ENCODE data around the gene GRWD1. TPM values are rescaled to one million over a fixed set of nuclear protein-coding genes. Genes with fewer than 3 reads are reported as not detected.

Gene GRWD1
- total RNA-seq, 1 donor from 2014 or later: 25.8 TPM

- H3K4me3 ChIP-seq: peak within 1 kb of the TSS; percentile 99
- no peaks in the 10 kb centered on the region for H3K9me3 ChIP-seq
- intact Hi-C loops (cut with DNase I): no loop called here
- DNase-seq (peak; percentile 91), ATAC-seq (peak; percentile 84 to 87)
- peak within 1 kb of the TSS; percentile 99 for H3K27ac ChIP-seq
- H3K27me3 ChIP-seq (ENCODE audit: low read depth): no peaks in the 10 kb centered on the region
- TF ChIP-seq, protein P1, sequence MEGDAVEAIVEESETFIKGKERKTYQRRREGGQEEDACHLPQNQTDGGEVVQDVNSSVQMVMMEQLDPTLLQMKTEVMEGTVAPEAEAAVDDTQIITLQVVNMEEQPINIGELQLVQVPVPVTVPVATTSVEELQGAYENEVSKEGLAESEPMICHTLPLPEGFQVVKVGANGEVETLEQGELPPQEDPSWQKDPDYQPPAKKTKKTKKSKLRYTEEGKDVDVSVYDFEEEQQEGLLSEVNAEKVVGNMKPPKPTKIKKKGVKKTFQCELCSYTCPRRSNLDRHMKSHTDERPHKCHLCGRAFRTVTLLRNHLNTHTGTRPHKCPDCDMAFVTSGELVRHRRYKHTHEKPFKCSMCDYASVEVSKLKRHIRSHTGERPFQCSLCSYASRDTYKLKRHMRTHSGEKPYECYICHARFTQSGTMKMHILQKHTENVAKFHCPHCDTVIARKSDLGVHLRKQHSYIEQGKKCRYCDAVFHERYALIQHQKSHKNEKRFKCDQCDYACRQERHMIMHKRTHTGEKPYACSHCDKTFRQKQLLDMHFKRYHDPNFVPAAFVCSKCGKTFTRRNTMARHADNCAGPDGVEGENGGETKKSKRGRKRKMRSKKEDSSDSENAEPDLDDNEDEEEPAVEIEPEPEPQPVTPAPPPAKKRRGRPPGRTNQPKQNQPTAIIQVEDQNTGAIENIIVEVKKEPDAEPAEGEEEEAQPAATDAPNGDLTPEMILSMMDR (IDR thresholded peaks at IDR 0.05): no peak
- H3K4me1 ChIP-seq: peaks cover 30% of the 10 kb centered on the region
- peaks cover 44% of the 10 kb centered on the region for H3K36me3 ChIP-seq
Measured at GRCh38 chr19:48469289-48469881, 23.6 kb downstream of the GRWD1 start, which contains the start of gene CYTH2. Gene CYTH2 (plus strand): TSS chr19:48469369. CDS start chr19:48469508, 139 bp downstream.

DNA sequence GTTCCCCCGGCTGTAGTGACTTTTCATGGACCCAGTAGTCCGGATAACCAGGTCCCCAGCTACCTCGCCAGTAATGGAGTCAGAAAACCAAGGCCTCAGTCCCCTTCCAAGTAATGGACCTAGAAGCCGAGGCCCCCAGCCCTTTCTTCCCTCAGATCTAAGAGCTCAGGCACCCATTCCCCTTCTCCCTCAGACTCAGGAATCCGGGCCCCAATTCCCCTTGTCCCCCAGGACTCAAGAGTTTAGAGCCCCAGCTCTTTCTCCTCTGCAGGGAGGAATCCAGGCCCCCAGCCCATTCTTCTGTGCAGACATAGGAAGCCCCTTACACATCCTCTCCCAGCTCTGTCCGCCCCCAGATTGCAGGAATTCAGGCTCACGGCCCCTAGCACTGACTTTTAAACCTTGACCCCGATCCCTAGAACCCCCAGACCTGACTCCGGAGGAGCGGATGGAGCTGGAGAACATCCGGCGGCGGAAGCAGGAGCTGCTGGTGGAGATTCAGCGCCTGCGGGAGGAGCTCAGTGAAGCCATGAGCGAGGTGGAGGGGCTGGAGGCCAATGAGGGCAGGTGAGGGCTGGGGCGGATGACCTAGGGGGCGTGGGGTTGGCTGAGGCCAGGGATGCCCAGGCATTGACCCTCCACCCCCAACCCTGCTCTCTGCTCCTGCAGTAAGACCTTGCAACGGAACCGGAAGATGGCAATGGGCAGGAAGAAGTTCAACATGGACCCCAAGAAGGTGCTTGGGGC, 24.3 kb downstream of the GRWD1 start:
- Histone ChIP-seq H3K4me1 (peaks cover 30% of the 10 kb centered on the region), H3K27me3 (ENCODE audit: low read depth) (no peaks in the 10 kb centered on the region), H3K36me3 (peaks cover 51% of the 10 kb centered on the region), H3K27ac (peak overlapping the region; percentile 99), H3K4me3 (peak overlapping the region; percentile 99), H3K9me3 (no peaks in the 10 kb centered on the region)
- intact Hi-C loops (cut with DNase I): no loop called here
- no peak for DNase-seq
- no peak for ATAC-seq
- TF ChIP-seq, protein P1 (IDR thresholded peaks at IDR 0.05): no peak

- TF ChIP-seq, protein P1 (IDR thresholded peaks at IDR 0.05): no peak
- Histone ChIP-seq H3K27ac (no peak overlapping the region), H3K36me3 (peaks cover 58% of the 10 kb centered on the region), H3K27me3 (ENCODE audit: low read depth) (no peaks in the 10 kb centered on the region), H3K4me3 (peak overlapping the region; percentile 99), H3K9me3 (no peaks in the 10 kb centered on the region), H3K4me1 (peaks cover 30% of the 10 kb centered on the region)
- intact Hi-C loops (cut with DNase I): no loop called here
- DNase-seq (no peak), ATAC-seq (no peak)
Measured at GRCh38 chr19:48470856-48471255, 25.1 kb downstream of the GRWD1 start.

GRCh38 chr19:48471836-48472235, 26.1 kb downstream of the GRWD1 start:
- Histone ChIP-seq H3K4me3 (no peak overlapping the region), H3K27me3 (ENCODE audit: low read depth) (no peaks in the 10 kb centered on the region), H3K4me1 (peaks cover 30% of the 10 kb centered on the region), H3K27ac (no peak overlapping the region), H3K36me3 (peaks cover 68% of the 10 kb centered on the region), H3K9me3 (no peaks in the 10 kb centered on the region)
- ATAC-seq (no peak), DNase-seq (no peak)
- intact Hi-C loops (cut with DNase I): no loop called here
- TF ChIP-seq, protein P1 (IDR thresholded peaks at IDR 0.05): no peak

DNA sequence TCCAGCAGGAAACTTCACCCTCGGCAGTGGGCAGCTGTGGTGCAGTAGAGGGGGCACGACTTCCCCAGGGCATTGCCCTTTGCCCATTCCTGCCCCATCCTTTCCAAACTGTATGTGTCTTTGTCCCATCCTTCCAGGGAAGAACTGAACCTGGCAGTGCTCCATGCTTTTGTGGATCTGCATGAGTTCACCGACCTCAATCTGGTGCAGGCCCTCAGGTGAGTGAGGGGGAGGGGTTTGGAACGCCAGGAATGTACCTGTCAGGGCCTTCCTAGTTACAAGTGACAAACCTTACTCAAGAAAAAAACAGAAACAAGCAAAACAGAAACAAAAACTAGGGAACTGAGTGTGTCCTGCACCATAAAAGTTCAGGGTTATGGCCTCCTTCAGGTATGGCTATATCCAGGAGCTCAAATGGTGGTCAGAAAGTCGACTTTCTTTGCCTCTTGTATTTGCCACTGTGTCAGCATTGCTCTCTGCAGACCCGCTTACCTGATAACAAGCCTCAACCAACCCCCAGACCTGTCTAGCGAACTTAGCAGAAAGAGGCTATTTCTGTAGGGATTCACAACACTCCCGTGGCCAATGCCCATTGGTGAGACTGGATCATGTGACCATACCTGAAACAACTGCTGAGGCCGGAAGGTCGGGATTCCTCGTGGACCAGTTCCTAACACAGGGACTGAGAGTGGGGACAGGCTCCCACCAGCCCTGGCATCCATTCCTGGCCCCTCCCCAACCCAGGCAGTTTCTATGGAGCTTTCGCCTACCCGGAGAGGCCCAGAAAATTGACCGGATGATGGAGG, 27.6 kb downstream of the GRWD1 start:
- ATAC-seq: no peak

More for the DNA sequence above, 27.6 kb downstream of the GRWD1 start:
- Histone ChIP-seq H3K36me3 (peaks cover 83% of the 10 kb centered on the region), H3K27me3 (ENCODE audit: low read depth) (no peaks in the 10 kb centered on the region), H3K9me3 (no peaks in the 10 kb centered on the region), H3K4me1 (peaks cover 26% of the 10 kb centered on the region), H3K27ac (no peak overlapping the region), H3K4me3 (no peak overlapping the region)
- intact Hi-C loops (cut with DNase I): no loop called here
- DNase-seq: no peak
- TF ChIP-seq, protein P1 (IDR thresholded peaks at IDR 0.05): no peak

Data from lower lobe of right lung (tissue), 2 donors.